ENCODE results near the gene ERC2. TPM values are rescaled to one million over a fixed set of nuclear protein-coding genes. Genes with fewer than 3 reads are reported as not detected.

ERC2 gene
- total RNA-seq, 1 donor from 2014 or later = 32.5 TPM

DNA sequence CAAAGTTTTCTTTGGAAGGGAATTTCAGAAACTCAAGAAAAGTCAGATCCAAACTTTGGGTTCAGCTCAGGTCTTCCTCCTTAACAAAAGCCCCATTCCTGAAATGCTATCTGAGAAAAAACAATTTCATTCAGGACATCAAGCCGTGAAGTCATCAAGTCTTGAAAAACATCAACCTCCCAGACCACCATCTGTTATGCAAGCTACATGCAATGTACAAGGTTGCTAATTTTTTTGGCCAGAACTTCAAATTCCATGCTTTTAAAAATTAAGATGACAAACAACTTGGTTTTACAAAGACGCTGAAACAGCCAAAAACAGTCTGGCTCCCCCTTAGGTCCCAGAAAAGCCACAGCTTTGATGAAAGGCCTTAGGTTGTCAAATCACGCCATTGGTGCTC is 927.3 kb downstream of the ERC2 start:
- no peak for DNase-seq (ENCODE audit: low spot score, unreplicated experiment)
- Mint-ChIP-seq H3K27ac (no peak overlapping the region), H3K4me3 (ENCODE audit: low read depth) (no peak overlapping the region), H3K9me3 (ENCODE audit: low read depth) (no peaks in the 10 kb centered on the region), H3K36me3 (ENCODE audit: insufficient read depth) (no peaks in the 10 kb centered on the region), H3K27me3 (no peaks in the 10 kb centered on the region), H3K4me1 (ENCODE audit: low read depth) (peaks cover 8% of the 10 kb centered on the region)
- TF ChIP-seq, protein P1, sequence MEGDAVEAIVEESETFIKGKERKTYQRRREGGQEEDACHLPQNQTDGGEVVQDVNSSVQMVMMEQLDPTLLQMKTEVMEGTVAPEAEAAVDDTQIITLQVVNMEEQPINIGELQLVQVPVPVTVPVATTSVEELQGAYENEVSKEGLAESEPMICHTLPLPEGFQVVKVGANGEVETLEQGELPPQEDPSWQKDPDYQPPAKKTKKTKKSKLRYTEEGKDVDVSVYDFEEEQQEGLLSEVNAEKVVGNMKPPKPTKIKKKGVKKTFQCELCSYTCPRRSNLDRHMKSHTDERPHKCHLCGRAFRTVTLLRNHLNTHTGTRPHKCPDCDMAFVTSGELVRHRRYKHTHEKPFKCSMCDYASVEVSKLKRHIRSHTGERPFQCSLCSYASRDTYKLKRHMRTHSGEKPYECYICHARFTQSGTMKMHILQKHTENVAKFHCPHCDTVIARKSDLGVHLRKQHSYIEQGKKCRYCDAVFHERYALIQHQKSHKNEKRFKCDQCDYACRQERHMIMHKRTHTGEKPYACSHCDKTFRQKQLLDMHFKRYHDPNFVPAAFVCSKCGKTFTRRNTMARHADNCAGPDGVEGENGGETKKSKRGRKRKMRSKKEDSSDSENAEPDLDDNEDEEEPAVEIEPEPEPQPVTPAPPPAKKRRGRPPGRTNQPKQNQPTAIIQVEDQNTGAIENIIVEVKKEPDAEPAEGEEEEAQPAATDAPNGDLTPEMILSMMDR (IDR thresholded peaks at IDR 0.05; ENCODE audit: unreplicated experiment) = no peak

- no peak overlapping the region for H3K27ac Mint-ChIP-seq
Observed at GRCh38 chr3:55540579-55540978, 927.7 kb downstream of the ERC2 start.

GRCh38 chr3:55538158-55538557 is 930.1 kb downstream of the ERC2 start:
- DNase-seq (ENCODE audit: low spot score, unreplicated experiment) = no peak
- Mint-ChIP-seq H3K9me3 (ENCODE audit: low read depth) (no peaks in the 10 kb centered on the region), H3K36me3 (ENCODE audit: insufficient read depth) (peaks cover 1% of the 10 kb centered on the region), H3K4me1 (ENCODE audit: low read depth) (peaks cover 8% of the 10 kb centered on the region), H3K27ac (no peak overlapping the region), H3K27me3 (no peaks in the 10 kb centered on the region), H3K4me3 (ENCODE audit: low read depth) (no peak overlapping the region)
- TF ChIP-seq, protein P1 (IDR thresholded peaks at IDR 0.05; ENCODE audit: unreplicated experiment) = no peak

More at GRCh38 chr3:55540579-55540978, 927.7 kb downstream of the ERC2 start:
- TF ChIP-seq, protein P1 (IDR thresholded peaks at IDR 0.05; ENCODE audit: unreplicated experiment) = no peak
- Mint-ChIP-seq H3K27me3 (no peaks in the 10 kb centered on the region), H3K4me3 (ENCODE audit: low read depth) (no peak overlapping the region), H3K4me1 (ENCODE audit: low read depth) (peaks cover 8% of the 10 kb centered on the region), H3K9me3 (ENCODE audit: low read depth) (no peaks in the 10 kb centered on the region), H3K36me3 (ENCODE audit: insufficient read depth) (no peaks in the 10 kb centered on the region)
- no peak for DNase-seq (ENCODE audit: low spot score, unreplicated experiment)

DNA sequence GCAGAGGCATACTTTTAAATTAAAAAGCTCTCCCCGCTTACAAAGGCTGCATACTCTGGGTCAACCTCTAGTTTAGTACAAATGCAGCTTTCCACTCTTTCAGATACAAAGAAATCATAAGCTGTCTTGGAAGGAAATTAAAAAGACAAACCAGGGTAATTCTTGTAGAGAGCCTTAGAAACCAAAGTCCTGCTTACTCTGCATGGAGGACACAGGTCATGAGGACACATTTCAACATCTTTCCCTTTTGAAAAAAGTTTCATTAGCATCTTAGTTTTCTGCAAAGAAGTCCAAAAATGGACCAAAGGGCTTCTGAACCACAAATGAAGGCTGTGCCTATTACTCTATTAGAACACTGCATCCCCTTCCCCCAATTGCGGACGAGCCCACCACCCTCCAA is 930.7 kb downstream of the ERC2 start:
- no peak overlapping the region for H3K27ac Mint-ChIP-seq
- H3K9me3 Mint-ChIP-seq (ENCODE audit: low read depth) = no peaks in the 10 kb centered on the region
- DNase-seq (ENCODE audit: low spot score, unreplicated experiment) = no peak
- peaks cover 8% of the 10 kb centered on the region for H3K4me1 Mint-ChIP-seq (ENCODE audit: low read depth)
- no peaks in the 10 kb centered on the region for H3K27me3 Mint-ChIP-seq
- peaks cover 1% of the 10 kb centered on the region for H3K36me3 Mint-ChIP-seq (ENCODE audit: insufficient read depth)
- no peak overlapping the region for H3K4me3 Mint-ChIP-seq (ENCODE audit: low read depth)
- TF ChIP-seq, protein P1 (IDR thresholded peaks at IDR 0.05; ENCODE audit: unreplicated experiment) = no peak

- no peak overlapping the region for H3K27ac Mint-ChIP-seq
- no peak for DNase-seq (ENCODE audit: low spot score, unreplicated experiment)
- no peak overlapping the region for H3K4me3 Mint-ChIP-seq (ENCODE audit: low read depth)
- H3K4me1 Mint-ChIP-seq (ENCODE audit: low read depth) = peaks cover 8% of the 10 kb centered on the region
- H3K9me3 Mint-ChIP-seq (ENCODE audit: low read depth) = no peaks in the 10 kb centered on the region
- TF ChIP-seq, protein P1 (IDR thresholded peaks at IDR 0.05; ENCODE audit: unreplicated experiment) = no peak
- no peaks in the 10 kb centered on the region for H3K27me3 Mint-ChIP-seq
- peaks cover 1% of the 10 kb centered on the region for H3K36me3 Mint-ChIP-seq (ENCODE audit: insufficient read depth)
Observed at GRCh38 chr3:55537129-55537528, 931.1 kb downstream of the ERC2 start.
